ENCODE data around the gene EPHB2. TPM values are rescaled to one million over a fixed set of nuclear protein-coding genes. Genes with fewer than 3 reads are reported as not detected.

Gene EPHB2
- total and polyA plus RNA-seq, 2 of the 8 experiments (the other 6 are each of a cell fraction or from before 2014, with no cell fraction given) = 15.8 to 17.2 TPM

DNA sequence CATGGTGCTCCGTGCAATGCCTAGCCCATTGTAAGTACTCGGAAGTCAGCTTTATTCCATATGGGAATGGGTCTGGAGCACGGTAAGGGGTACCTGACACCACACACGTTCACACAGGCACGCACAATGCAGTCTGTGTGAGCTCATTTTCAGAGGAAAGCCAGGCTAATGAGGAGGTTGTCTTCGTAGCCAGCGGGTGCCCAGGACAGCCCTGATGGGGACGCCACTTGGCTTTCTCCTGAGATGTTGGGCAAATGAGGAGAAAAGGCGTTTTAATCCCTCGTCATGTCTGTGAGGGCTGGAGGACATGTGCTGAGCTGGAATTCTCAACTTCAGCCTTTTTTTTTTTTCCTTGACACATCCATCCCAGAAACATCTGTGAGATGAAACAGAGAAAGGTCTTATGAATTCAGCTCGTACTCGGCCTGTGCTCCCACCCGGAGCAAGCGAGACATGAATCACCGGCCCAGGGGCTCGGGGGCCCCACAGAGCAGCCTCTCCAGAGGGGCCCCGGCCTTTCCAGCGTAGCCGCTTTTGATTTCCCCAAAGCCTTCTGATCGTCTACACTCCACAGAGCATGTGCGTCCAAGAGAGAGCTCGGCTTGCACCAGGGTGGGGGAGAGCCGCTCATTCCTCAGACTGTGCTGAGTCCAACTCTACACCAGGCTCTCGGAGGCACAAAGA is 125.1 kb downstream of the EPHB2 start:
- Histone ChIP-seq H4K91ac (replicated peaks; ENCODE audit: insufficient read length, low read length) (no peak overlapping the region), H2BK120ac (replicated peaks; ENCODE audit: low read depth, low read length) (no peak overlapping the region), H4K5ac (ENCODE audit: insufficient read length, low read depth, low read length) (no peak overlapping the region), H3K27me3 (replicated peaks in 1 of 4; ENCODE audit: control insufficient read depth in 3 of 4, extremely low read depth in 1 of 4, insufficient read depth in 3 of 4, low read length in 3 of 4) (no peaks in the 10 kb centered on the region), H3K4me1 (replicated peaks in 1 of 4; ENCODE audit: control insufficient read depth in 3 of 4, insufficient read depth in 4 of 4, low read length in 3 of 4) (no peaks in the 10 kb centered on the region), H2BK15ac (ENCODE audit: low read length) (no peak overlapping the region), H3K23ac (ENCODE audit: insufficient read length) (no peak overlapping the region), H3K79me2 (ENCODE audit: control insufficient read depth in 1 of 2, insufficient read depth in 2 of 2, low read length in 2 of 2) (no peaks in the 10 kb centered on the region), H3K27ac (ENCODE audit: low read depth, low read length) (no peak overlapping the region), H3K4ac (replicated peaks; ENCODE audit: insufficient read length, low read depth, low read length) (no peak overlapping the region), H2BK20ac (ENCODE audit: low read length) (no peak overlapping the region), H3K4me2 (ENCODE audit: insufficient read depth in 1 of 2, low read depth in 2 of 2, low read length in 2 of 2) (no peak overlapping the region), H3K36me3 (ENCODE audit: control insufficient read depth in 2 of 4, insufficient read depth in 4 of 4, low read length in 3 of 4) (no peaks in the 10 kb centered on the region), H4K8ac (ENCODE audit: extremely low read depth, insufficient read depth, low read length) (no peak overlapping the region), H3K23me2 (ENCODE audit: low read depth, low read length) (no peaks in the 10 kb centered on the region), H3K79me1 (ENCODE audit: low read depth, low read length) (no peaks in the 10 kb centered on the region), H3K4me3 (ENCODE audit: extremely low read depth in 1 of 4, insufficient read depth in 2 of 4, low read depth in 3 of 4, low read length in 4 of 4) (no peak overlapping the region), H3K18ac (ENCODE audit: extremely low read depth, low read length) (no peak overlapping the region), H2BK12ac (ENCODE audit: low read depth, low read length) (no peak overlapping the region), H4K20me1 (replicated peaks in 1 of 2; ENCODE audit: control insufficient read depth in 1 of 2, insufficient read depth in 2 of 2, low read length in 2 of 2) (no peaks in the 10 kb centered on the region), H3K9me3 (ENCODE audit: insufficient read depth in 2 of 2, low read depth in 1 of 2, low read length in 1 of 2) (no peaks in the 10 kb centered on the region), H2AFZ (ENCODE audit: low read length) (no peak overlapping the region), H2AK5ac (ENCODE audit: low read depth, low read length) (no peak overlapping the region), H3K9ac (replicated peaks in 1 of 4; ENCODE audit: extremely low read depth in 1 of 4, low read depth in 3 of 4, low read length in 3 of 4) (peak overlapping the region in 1 of 4 experiments; percentile 27; a peak in 1 of 7 replicates), H3K14ac (ENCODE audit: insufficient read length) (no peak overlapping the region), H2BK5ac (ENCODE audit: low read depth, low read length) (no peak overlapping the region), H3K56ac (replicated peaks; ENCODE audit: insufficient read length, low read depth, low read length) (no peak overlapping the region)
- FAIRE-seq (no peak), DNase-seq (ENCODE audit: low read depth in 1 of 2, low spot score in 2 of 2) (no peak)
- ChIA-PET CTCF (ENCODE audit: partially characterized antibody) (interaction anchor here (0.7 to 1.7 kb wide), 8 partner anchors 9 to 53 kb away, joined by 3 to 12 read pairs (median 4); no protein-coding TSS in a partner anchor), POLR2A (ENCODE audit: partially characterized antibody) (no interaction called here)
- 90% methylated on average over 24 of the region's 24 CpGs; no CpG with 5 or more reads in 1 of the 2 experiments for WGBS, 2 experiments (ENCODE audit: extremely low coverage in 1 of 2, insufficient coverage in 1 of 2, insufficient read length in 1 of 2, insufficient replicate concordance in 2 of 2, low coverage in 1 of 2, low lambda C conversion rate in 2 of 2, missing lambda C conversion rate in 1 of 2)
- TF ChIP-seq CTCF (IDR thresholded peaks at IDR 0.05; ENCODE audit: control extremely low read depth in 1 of 3, insufficient read depth in 1 of 3, low read depth in 1 of 3, low read length in 3 of 3) (no peak), SUZ12 (IDR thresholded peaks at IDR 0.05; ENCODE audit: low read length) (no peak), SRF (IDR thresholded peaks at IDR 0.05; ENCODE audit: low read depth, low read length) (no peak), TAF1 (IDR thresholded peaks at IDR 0.05; ENCODE audit: low read depth, low read length) (no peak), KDM4A (IDR thresholded peaks at IDR 0.05; ENCODE audit: low read depth, low read length, severe bottlenecking) (no peak), CHD2 (IDR thresholded peaks at IDR 0.05; ENCODE audit: low read length) (no peak), TEAD4 (IDR thresholded peaks at IDR 0.05; ENCODE audit: low read depth, low read length) (no peak), SP4 (IDR thresholded peaks at IDR 0.05; ENCODE audit: low read length) (no peak), JUND (IDR thresholded peaks at IDR 0.05; ENCODE audit: low read length) (no peak), POLR2AphosphoS5 (IDR thresholded peaks at IDR 0.05; ENCODE audit: low read depth, low read length) (no peak)
- TF ChIP-seq, protein P1, sequence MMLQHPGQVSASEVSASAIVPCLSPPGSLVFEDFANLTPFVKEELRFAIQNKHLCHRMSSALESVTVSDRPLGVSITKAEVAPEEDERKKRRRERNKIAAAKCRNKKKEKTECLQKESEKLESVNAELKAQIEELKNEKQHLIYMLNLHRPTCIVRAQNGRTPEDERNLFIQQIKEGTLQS (IDR thresholded peaks at IDR 0.05; ENCODE audit: insufficient read depth, low read depth, low read length) = no peak
